Hepatocyte (in vitro differentiated cells): ENCODE data around the gene NLRC5. TPM values are rescaled to one million over a fixed set of nuclear protein-coding genes. Genes with fewer than 3 reads are reported as not detected.

Experiments used
- DNase-seq: peaks from one replicate; pipeline ENCODE4 v3.0.0-alpha.2; 2016; ENCODE audit warnings: low spot score
- H2AFZ ChIP-seq: fragments of 200-600 bp; sonication (generic); 2 replicates; pipeline ENCODE4 v1.6.0; 2016; ENCODE audit warnings: antibody characterized with exemption, mild to moderate bottlenecking
- H3K27ac ChIP-seq: fragments of 200-600 bp; sonication (generic); 2 replicates; pipeline ENCODE4 v1.5.1; 2016; ENCODE audit warnings: mild to moderate bottlenecking
- H3K27me3 ChIP-seq: fragments of 200-600 bp; sonication (generic); 2 replicates; pipeline ENCODE4 v1.6.1; 2016
- H3K36me3 ChIP-seq: fragments of 200-600 bp; sonication (generic); replicated peaks from 2 replicates; pipeline ENCODE4 v1.5.1; 2016; ENCODE audit warnings: low read depth; ENCODE audit not compliant: insufficient read depth
- H3K4me1 ChIP-seq: fragments of 200-600 bp; sonication (generic); 2 replicates; pipeline ENCODE4 v1.5.1; 2016; ENCODE audit warnings: mild to moderate bottlenecking, moderate library complexity; ENCODE audit not compliant: insufficient read depth
- H3K4me2 ChIP-seq: fragments of 200-600 bp; sonication (generic); 2 replicates; pipeline ENCODE4 v1.6.0; 2016
- H3K4me3 ChIP-seq: fragments of 200-600 bp; sonication (generic); 2 replicates; pipeline ENCODE4 v1.5.1; 2016; ENCODE audit warnings: mild to moderate bottlenecking
- H3K79me2 ChIP-seq: fragments of 200-600 bp; sonication (generic); 2 replicates; pipeline ENCODE4 v1.6.0; 2017; ENCODE audit warnings: mild to moderate bottlenecking
- H3K9me2 ChIP-seq: fragments of 200-600 bp; sonication (generic); replicated peaks from 2 replicates; pipeline ENCODE4 v1.6.0; 2017; ENCODE audit warnings: mild to moderate bottlenecking; ENCODE audit not compliant: insufficient read depth
- H3K9me3 ChIP-seq: fragments of 200-600 bp; sonication (generic); 2 replicates; pipeline ENCODE4 v1.5.1; 2016; ENCODE audit warnings: low read depth, mild to moderate bottlenecking
- H4K20me1 ChIP-seq: fragments of 200-600 bp; sonication (generic); 2 replicates; pipeline ENCODE4 v1.6.0; 2016; ENCODE audit warnings: mild to moderate bottlenecking; ENCODE audit not compliant: insufficient read depth, poor library complexity, severe bottlenecking
- EZH2 ChIP-seq: fragments of 200-600 bp; sonication (generic); IDR thresholded peaks from 2 replicates; pipeline ENCODE4 v1.6.1; 2016; ENCODE audit warnings: antibody characterized with exemption, mild to moderate bottlenecking, borderline replicate concordance
- EZH2phosphoT487 ChIP-seq: fragments of 200-600 bp; sonication (generic); IDR thresholded peaks from one replicate; pipeline ENCODE4 v1.6.1; 2018; ENCODE audit warnings: antibody characterized with exemption, mild to moderate bottlenecking, low read depth, moderate library complexity; ENCODE audit not compliant: unreplicated experiment, severe bottlenecking
- WGBS: methylation state at CpG from one replicate; pipeline ENCODE4 v1.1.6; 2016; ENCODE audit warnings: low lambda C conversion rate; ENCODE audit errors: missing lambda C conversion rate; 5-methylcytosine and 5-hydroxymethylcytosine counted together
- polyA plus RNA-seq: library from polyadenylated mRNA; unstranded; fragments of >200 nt; fragmentation: Nextera tagmentation; extraction: Ambion mirVana; gene quantifications from 2 replicates; pipeline ENCODE4 v1.2.1, GENCODE V29; 2016
- total RNA-seq: library from RNA; depleted of rRNA; stranded (reverse); fragments of >200 nt; gene quantifications from 2 replicates; pipeline ENCODE4 v1.2.3, GENCODE V29; 2014
- TF ChIP-seq, protein P1 (sequence below): fragments of 200-600 bp; sonication (generic); IDR thresholded peaks from 2 replicates; pipeline ENCODE4 v1.5.1; 2016; ENCODE audit warnings: antibody characterized with exemption, mild to moderate bottlenecking; ENCODE audit not compliant: poor library complexity

Gene NLRC5
- total and polyA plus RNA-seq, 2 experiments from 2014 or later: 6.4 to 7.0 TPM

- Histone ChIP-seq H3K9me2 (no peaks in the 10 kb centered on the region), H3K9me3 (no peaks in the 10 kb centered on the region), H3K79me2 (no peaks in the 10 kb centered on the region), H3K4me2 (no peak overlapping the region), H3K36me3 (no peaks in the 10 kb centered on the region), H3K27ac (no peak overlapping the region), H3K4me1 (no peaks in the 10 kb centered on the region), H3K27me3 (no peaks in the 10 kb centered on the region), H3K4me3 (no peak overlapping the region), H2AFZ (no peak overlapping the region), H4K20me1 (no peaks in the 10 kb centered on the region)
- TF ChIP-seq, protein P1, sequence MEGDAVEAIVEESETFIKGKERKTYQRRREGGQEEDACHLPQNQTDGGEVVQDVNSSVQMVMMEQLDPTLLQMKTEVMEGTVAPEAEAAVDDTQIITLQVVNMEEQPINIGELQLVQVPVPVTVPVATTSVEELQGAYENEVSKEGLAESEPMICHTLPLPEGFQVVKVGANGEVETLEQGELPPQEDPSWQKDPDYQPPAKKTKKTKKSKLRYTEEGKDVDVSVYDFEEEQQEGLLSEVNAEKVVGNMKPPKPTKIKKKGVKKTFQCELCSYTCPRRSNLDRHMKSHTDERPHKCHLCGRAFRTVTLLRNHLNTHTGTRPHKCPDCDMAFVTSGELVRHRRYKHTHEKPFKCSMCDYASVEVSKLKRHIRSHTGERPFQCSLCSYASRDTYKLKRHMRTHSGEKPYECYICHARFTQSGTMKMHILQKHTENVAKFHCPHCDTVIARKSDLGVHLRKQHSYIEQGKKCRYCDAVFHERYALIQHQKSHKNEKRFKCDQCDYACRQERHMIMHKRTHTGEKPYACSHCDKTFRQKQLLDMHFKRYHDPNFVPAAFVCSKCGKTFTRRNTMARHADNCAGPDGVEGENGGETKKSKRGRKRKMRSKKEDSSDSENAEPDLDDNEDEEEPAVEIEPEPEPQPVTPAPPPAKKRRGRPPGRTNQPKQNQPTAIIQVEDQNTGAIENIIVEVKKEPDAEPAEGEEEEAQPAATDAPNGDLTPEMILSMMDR: no peak
- TF ChIP-seq EZH2phosphoT487: no peak
- DNase-seq: no peak
- WGBS: 79% methylated on average over 4 of the region's 4 CpGs
Measured at GRCh38 chr16:56950051-56950450, 39.3 kb upstream of the NLRC5 start.

DNA sequence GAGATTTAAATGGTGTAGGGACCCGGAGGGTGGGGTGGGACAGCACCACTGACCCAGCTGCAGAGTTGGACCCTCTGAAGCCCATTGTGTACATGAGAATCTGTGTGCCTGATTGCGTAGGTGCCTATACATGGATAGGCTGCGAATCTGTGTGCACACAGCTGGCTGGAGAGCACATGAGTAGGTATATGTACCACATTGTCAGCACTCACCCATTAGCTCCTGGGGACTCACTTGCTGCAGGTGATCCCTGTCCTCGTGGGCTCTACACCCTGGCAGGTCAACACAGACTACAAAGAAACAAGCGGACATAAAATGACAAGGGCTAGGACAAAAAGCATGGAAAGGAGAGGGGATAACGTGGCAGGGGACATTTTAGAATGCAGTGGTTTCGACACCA is 38.9 kb upstream of the NLRC5 start:
- Histone ChIP-seq H3K9me2 (no peaks in the 10 kb centered on the region), H4K20me1 (no peaks in the 10 kb centered on the region), H3K4me3 (no peak overlapping the region), H3K4me1 (no peaks in the 10 kb centered on the region), H2AFZ (no peak overlapping the region), H3K27ac (no peak overlapping the region), H3K27me3 (no peaks in the 10 kb centered on the region), H3K79me2 (no peaks in the 10 kb centered on the region), H3K36me3 (no peaks in the 10 kb centered on the region), H3K9me3 (no peaks in the 10 kb centered on the region), H3K4me2 (no peak overlapping the region)
- TF ChIP-seq, protein P1: no peak
- TF ChIP-seq EZH2phosphoT487 (no peak), EZH2 (no peak)
- 89% methylated on average over 7 of the region's 7 CpGs for WGBS
- no peak for DNase-seq

DNA sequence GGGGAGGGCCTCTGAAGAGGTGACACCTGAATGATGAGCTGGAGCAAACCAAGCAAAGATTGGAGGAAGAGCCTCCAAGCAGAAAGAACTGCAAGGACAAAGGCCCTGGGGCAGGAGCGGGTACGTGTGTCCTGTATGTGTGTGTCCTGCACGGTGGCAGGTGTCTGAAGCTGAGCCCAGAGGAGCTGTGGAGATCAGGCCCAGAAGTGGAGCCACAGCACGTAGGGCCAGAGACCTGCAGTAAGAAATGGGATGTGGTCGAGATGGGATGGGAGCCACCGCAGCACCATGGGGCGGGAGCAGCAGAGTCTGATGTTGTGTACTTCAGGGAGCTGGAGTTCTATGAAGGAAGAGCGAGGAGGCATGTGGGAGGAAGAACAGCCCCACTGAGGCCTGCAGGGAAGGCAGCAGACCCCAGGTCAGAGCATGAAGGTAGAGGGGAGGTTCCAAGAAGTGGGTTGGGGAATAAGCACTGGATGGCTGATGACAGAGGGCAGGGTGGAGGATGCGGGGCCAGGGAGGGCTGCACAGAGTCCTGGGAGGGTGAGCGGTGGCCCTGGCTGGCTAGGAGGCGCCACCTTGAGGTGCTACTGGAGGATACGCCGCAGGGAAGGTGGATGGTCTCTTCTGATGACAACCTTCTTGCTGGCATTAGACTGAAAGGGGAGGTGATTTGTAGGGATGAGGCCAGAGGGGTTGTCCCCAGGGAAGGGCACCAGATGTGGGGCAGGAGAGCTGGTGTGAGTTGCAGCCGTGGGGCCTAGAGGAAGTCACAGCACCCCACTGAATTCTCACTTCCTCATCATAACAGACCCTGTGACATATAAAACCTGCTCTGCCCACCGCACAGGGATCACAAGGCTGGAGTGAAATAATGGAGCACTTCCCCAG is 38.2 kb upstream of the NLRC5 start:
- Histone ChIP-seq H3K4me3 (no peak overlapping the region), H3K27ac (no peak overlapping the region), H3K4me1 (no peaks in the 10 kb centered on the region), H3K36me3 (no peaks in the 10 kb centered on the region), H2AFZ (no peak overlapping the region), H3K9me2 (no peaks in the 10 kb centered on the region), H4K20me1 (no peaks in the 10 kb centered on the region), H3K9me3 (no peaks in the 10 kb centered on the region), H3K79me2 (no peaks in the 10 kb centered on the region), H3K27me3 (no peaks in the 10 kb centered on the region), H3K4me2 (no peak overlapping the region)
- TF ChIP-seq, protein P1: peak; percentile 58
- no peak for TF ChIP-seq EZH2
- 68% methylated on average over 15 of the region's 15 CpGs for WGBS
- peak; percentile 67 for DNase-seq
